Stimulated activated naive CD8-positive, alpha-beta T cell treated with anti-CD3 and anti-CD28 coated beads, Interleukin-15, Interleukin-2, amounts not matched to agents 100 U/mL and 50 U/mL, for 24 hours (primary cell): ENCODE results near the gene EFCAB11.

Source experiments
- ATAC-seq: fragments of 150-1000 bp; cut with Tn5 transposase; one replicate; pipeline ENCODE4 v1.10.0; 2021
- DNase-seq: peaks from one replicate; pipeline ENCODE4 v3.0.0; 2021

Gene EFCAB11

DNA sequence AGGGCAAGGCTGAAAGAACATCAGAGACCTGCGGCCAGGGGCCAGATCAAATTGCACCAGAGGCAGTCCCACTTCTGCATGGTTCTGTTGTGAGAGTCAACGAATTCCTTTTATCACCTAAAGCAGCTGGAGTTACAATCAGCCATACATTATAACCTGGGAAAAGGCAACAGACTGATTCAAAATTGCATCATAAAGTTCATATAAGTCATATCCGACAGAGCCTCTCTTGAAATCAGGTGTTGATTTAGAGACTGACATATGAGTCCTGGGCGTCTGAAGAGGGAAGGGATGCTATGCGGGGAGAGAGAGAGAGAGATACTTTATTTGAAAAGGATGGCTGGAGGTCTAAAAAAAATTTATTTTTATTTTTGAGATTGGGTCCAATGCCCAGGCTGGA is 89.4 kb downstream of the EFCAB11 start:
- no peak for ATAC-seq

DNA sequence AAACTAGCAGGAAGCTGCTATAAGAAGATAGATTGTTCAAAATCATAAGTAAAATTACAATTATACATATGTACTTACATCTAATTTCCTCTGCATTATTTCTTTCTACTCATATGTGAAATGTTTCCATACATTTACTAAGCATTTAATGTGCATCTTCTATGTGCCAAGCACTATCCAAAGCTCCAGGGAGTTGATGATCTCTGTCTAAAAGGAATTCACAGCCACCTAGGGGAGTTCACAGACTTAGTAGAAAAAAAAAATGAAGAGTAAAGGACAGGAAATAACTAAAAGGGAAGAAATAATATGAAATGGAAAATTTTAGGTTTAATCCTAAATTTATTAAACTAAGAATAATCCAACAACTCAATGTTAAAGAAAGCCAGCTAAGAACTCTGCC is 91.7 kb downstream of the EFCAB11 start:
- DNase-seq (no peak), ATAC-seq (no peak)

More for the DNA sequence above, 89.4 kb downstream of the EFCAB11 start:
- no peak for DNase-seq

DNA sequence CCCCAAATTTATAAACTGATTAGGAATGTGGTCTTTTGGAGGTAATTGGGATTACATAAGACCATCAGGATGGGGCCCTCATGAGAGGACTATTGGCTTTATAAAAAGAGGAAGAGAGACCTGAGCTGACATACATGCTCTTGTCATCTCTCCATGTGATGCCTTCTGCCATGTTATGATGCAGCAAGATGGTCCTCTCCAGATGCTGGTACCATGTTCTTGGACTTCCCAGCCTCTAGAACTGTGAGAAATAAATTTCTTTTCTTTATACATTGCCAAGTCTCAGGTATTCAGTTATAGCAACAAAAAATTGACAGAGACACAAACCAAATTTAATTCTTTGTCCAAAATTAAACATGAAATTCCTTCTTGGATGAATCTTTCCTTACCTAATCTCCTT is 92.9 kb downstream of the EFCAB11 start:
- no peak for ATAC-seq
- no peak for DNase-seq

DNA sequence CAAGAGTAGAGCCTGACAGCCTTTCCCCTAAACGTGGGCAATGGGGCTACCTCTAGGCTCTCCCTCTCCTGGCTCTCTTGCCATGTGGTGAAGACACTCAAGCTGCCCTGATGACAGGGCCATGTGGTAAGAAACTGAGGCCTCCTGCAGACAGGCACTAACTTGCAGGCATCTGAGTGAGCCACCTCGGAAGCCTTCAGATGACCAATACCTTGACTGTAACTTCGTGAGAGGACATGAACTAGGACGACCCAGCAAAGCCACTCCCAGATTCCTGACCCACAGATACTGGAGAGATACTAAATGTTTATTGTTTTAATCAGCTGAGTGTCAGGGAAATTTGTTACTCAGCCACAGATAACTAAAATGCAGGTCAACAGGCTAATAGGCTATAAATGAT is 96.4 kb downstream of the EFCAB11 start:
- DNase-seq (no peak), ATAC-seq (no peak)

DNA sequence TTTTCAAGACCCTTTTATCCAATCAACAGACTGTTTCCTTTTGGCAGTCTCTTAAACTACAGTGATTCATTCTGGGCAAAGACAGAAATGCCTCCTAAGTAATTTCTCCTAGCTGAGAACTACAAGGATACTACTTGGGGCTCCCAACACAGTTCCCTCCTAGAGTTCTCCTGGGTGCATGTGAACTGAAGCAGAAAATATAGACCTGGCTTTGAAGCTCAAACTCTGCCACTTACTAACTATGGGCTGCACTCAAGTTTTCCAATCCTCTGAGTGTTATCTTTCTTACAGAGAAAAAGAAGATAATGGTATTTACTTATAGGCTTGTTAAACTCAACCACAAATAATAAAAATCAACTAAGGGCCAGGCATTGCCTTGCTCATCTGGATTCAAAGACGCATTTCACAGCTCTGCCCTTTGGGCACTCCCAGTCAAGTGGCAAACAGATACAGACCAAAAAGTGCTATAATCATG is 97.6 kb downstream of the EFCAB11 start:
- DNase-seq (no peak), ATAC-seq (no peak)

DNA sequence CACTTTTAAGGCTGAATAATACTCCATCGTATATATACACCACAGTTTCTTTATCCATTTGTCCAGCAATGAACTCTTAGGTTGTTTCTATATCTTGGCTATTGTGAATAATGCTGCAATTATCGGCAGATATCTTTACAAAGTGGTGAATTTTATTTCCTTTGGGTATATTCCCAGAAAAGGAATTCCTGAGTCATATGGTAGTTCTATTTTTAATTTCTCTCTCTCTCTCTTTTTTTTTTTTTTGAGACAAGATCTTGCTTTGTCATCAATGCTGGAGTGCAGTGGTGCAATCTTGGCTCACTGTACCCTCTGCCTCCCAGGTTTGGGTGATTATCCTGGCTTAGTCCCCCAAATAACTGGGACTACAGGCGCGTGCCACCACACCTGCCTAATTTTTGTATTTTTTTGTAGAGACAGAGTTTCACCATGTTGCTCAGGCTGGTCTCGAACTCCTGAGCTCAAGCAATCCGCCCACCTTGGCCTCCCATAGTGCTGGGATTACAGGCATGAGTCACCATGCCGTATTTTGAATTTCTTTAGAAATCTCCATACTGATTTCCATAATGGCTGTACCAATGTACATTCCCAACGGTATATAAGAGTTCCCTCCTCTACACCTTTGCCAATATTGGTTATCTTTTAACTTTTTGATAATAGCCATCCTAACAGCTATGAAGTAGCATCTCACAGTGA is 98.4 kb downstream of the EFCAB11 start:
- DNase-seq, result no peak
- ATAC-seq, result no peak

DNA sequence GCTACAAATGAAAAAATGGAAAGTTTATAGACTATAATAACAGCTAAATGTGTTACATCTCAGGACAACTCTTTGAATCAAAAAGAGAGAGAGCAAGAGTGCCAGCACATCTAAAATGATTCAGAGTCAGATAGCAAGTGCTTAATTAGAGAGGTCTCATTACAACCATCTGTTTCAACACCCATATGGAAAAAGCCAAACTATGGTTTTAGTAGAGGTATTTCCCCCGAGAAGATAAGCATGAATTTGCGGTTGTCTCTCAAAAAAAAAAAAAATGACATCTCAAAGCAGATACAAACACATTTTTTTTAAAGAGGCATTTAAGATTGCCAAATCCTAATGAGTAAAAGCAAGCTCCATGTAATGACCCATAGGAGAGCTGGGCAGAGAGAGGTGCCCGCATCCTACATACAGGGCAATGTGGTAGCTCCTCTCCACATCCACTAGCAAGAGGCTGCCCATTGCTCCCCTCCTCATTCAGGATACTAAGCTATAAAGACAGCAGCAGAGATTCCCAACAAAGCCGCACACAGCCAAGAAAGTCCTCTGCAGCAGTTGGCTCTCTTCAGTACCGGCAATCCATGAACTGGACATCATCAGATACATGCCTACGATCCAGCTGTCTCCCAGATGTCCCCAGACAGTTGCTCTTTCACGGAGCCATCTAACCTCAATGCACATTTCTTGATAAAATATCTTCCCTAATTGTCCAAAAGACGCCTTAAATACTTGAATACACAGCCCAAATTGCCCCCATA is 100.4 kb downstream of the EFCAB11 start:
- ATAC-seq (no peak), DNase-seq (no peak)

DNA sequence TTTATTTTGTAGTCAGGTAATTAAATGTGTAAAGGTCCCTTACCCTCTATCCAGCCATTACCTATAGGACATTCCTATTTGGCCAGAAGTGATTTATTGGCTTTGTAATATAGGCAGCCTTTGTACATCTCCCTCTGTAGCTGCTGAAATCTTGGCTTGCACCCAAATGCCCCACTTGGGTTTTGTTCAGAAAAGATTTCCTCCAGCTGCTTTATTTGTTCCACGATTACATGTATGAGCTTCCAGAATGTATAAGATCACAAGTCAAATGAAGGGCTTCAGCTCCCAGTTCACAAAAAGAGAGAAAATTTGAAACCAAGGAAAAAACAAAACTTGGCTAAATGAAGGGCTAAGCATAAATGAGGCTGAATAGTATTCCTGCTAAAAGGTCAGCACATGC is 103.4 kb downstream of the EFCAB11 start:
- DNase-seq, result no peak
- no peak for ATAC-seq

DNA sequence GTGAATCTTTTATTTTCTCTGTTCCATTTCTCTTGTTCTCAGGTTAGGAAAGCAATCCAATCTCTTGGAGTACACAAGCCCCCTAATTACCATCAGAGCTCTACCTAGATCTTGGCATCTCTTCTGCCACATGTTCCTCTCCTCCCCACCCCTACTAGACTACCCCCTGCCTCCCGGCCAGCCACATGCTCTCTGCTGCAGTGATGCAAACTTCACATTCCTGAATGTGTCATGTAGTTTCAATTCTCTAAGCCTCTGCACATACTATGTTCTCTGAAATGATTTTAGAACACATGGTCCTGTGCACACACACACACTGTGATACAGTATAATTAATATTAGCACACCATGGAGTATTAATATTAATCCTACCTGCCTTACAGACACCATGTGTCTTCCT is 104.6 kb downstream of the EFCAB11 start:
- ATAC-seq (no peak), DNase-seq (no peak)

DNA sequence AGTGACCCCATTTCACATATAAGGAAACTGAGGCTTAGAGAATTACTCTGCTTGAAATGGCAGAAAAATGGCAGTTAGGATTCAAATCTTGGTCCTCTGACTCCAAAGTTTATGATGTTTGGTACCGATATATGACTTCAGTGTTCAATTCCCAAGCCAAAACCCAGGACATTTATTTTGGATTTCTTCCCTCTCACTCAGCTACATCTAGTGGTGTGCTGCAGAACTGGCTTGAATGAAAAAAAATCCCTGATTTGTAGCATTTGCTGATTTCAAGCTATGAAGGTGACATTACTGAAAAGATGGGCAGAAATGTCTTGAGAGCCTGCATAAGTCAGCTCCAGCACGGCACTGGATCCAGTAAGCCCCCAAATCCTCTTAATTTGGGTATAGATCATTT is 106.4 kb downstream of the EFCAB11 start:
- no peak for DNase-seq
- ATAC-seq, result no peak

DNA sequence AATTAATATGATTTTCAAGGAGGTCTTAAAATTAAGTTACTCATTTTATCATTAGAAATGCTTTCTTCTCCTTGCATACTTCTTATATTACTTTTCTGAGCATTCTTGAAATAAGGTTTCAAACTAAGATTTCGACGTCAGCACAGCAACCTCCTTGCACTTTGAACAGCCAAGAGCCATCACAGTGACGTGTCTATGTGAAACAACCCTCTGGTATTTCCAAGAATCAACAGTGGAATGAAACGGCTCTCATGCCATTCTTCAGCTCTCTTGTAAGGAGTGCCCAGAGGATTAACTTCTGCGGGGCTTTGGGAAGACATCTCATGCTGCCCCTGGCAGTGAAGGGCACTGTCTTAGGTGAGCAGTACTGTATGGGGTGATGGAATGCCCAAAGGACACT is 109.2 kb downstream of the EFCAB11 start:
- DNase-seq, result no peak
- no peak for ATAC-seq

DNA sequence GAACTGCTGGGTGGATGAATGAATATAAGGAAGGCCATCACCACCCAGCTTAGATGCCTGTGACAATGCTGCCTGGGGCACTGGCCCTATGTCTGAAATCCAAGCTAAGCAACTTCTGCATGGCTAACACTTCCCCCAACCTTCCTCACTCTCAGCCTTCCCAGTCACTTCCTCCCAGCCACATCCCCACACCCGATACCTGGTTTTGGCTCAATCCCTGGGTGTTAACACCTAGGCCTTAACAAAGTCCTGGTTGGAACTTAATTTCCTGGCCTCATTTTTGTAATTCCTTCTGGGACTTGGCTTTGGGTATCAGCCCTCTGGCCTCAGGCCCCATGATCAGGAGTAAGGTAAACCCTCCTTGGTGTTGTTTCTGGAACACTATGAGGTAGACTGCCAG is 110.0 kb downstream of the EFCAB11 start:
- DNase-seq, result no peak
- ATAC-seq, result no peak

DNA sequence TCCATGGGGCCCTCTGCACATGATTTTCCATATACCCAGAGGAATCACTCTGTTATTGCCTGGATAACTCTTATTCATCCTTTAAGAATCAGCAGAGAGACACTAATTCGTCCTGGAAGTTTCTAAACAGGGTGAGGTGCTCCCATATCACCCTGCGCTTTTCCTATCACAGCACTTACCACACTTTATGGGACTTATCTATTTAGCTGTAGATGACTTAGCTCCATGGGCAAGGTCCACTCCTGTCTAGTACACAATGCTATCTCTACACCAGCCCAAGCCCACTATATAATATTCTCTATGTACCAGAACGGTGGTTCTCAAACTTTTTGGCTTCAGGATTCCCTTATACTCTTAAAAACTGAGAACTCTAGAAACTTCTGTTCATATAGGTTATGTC is 111.7 kb downstream of the EFCAB11 start:
- ATAC-seq, result no peak
- no peak for DNase-seq

DNA sequence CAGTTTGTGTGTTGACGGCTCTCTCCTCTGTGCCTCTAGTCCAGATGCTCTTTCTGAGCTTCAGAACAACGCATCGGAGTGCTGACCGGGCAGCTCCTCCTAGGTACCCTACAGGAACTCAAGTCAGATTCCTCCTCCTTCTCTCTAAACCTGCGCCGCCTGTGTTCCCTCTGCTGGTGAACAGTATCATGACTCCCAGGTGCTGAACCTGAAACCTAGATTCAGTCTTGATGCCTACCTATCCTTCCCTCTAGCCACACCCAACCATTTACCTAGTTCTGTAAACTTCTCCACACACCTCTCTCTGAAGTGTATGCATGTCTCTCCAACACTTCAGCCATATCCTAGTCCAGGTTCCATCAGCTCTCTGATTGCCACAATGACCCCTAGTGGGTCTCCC is 112.7 kb downstream of the EFCAB11 start:
- ATAC-seq (no peak), DNase-seq (no peak)

DNA sequence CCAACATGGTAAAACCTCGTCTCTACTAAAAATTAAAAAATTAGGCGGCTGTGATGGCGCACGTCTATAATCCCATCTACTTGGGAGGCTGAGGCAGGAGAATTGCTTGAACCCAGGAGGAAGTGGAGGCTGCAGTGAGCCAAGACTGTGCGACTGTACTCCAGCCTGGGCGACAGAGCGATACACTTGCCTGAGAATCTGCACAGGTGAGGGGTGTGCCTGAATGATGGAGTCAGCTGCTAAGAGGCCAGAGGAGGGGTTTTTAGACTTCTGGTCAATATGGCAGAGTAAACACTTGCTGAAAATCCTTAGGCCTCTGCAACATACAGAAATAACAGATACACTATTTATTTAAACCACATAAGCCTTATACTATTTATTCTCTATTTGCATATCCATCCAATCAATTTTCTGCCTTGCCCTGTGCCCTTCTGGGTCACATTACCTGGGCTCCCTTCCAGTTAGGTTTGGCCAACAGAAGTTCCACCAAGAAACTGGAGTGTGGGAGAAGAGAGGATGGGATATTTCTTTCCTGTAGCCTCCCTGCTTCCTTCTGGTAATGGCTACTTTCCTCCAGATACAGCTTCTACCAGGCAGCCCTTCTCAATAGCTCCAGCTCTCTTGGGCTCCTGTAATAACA is 117.6 kb downstream of the EFCAB11 start:
- DNase-seq, result no peak
- no peak for ATAC-seq

DNA sequence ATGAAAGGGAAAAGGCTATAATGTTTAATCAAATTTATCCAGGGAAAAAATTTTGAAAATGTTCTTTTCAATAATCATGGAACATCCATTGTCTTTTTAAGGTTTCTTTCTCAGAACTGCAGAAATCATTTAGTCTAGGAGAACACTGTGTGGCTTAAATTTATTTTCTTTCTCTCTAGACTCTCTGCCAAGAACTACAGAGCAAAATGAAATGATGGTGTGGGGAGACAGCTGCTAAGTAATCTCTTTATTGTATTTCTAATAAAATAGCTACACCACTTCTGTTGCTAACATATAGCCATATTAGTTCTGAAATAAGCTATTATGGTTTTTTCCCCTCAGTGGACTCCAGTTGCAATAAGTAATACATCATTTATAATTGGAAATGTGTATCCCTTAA is 120.9 kb downstream of the EFCAB11 start:
- no peak for DNase-seq
- no peak for ATAC-seq

DNA sequence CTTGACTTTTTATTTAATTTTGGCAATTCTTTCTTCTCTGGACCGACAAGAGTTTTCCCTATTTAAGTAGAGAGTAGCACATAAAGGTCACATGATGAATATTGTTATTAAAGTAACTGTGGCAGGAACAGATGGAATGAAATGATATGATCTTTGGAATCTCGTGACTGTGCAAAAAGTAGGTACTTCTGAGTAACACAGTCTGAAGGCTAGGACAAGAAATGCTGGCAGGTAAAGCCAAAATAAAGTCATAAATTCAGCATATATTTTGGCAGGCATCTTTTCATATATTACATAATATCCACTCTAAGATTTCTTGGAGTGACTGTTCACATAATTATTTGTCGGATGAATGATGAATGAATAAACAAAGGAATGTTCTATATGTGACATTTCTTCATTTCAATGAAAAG is 121.4 kb downstream of the EFCAB11 start:
- ATAC-seq (no peak), DNase-seq (no peak)

DNA sequence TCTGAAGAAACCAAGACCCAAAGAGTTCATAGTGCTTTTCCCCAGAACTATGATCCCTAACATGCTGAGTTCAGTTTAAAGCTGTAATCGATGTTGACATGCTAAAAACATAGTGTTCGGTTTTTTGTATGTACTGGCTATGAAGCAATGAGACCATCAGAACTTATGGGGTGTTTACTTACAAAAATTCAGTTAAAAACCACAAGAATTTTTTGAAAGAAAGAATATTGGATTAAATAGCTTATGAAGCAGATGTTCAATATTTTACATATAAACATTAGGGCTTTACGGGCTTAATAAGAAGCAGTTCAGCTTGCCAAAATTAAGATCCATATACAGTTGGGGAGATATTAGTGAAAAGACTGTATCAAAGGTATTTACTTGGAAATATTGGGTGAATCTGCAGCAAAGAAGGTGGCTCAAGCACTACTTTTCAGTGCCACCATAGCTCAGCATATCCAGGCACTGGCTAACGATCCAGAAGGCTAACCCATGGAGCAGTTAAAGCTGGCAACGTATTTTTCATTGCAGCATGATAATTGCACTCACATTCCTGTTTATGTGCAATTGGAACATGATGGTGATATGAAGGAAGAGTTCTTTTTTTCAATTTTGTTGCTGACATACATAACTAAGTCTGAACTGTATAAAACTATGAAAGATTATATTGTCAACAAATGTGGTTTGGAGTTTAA is 125.9 kb downstream of the EFCAB11 start:
- ATAC-seq, result no peak
- DNase-seq, result no peak

DNA sequence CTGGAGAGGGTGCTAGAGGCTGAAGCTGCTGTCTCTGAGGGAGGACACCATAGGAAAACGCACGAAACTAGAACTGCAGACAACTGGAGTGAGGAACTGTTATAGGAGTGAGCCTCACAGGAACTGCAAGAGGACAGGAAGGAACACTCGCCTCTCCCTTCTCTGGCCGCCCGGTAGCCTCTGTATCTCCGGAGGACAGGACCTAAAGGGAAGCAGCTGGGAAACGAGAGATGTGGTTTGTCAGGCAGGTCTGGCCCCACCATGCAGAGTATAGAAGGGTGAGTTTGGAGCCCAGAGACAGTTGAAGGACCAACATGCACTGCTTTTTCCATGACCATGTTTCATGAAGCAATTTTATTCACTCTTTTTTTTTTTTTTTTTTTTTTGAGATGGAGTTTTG is 127.3 kb downstream of the EFCAB11 start:
- DNase-seq (no peak), ATAC-seq (no peak)

DNA sequence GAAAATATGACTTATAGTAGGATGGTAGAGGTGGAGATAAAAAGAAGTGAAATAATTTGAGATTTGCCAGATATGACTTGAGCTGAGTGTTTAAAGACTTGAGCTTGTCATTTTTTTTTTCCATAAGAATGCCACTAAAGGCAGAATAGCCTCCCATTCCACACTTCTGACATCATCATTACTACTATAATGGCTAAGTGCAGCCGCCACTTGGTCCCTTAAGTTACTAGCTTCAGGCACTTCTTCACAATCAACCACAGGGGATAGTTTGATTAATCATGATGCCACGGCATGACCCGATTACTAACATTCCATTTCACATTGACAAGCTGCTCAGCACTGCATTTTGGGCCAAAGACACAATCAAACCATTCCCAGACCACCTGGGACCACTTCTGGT is 127.9 kb downstream of the EFCAB11 start:
- ATAC-seq, result no peak
- no peak for DNase-seq

DNA sequence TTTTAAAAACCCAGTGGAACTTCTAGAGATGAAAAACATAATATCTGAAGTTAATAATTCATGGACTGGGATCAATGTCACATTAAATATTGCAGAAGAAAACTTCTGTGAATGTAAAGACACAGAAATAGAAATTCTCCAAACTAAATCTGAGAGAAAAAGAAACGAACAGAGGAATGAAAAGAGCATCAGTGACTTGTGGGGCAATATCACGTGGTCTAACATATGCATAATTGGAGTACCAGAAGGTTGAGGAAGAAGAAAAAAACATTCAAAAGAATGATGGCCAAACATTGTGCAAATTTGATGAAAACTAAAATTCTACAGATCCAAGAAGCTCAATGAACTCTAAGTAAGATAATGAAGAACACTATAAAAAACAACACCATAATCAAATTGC is 130.8 kb downstream of the EFCAB11 start:
- DNase-seq (no peak), ATAC-seq (no peak)

DNA sequence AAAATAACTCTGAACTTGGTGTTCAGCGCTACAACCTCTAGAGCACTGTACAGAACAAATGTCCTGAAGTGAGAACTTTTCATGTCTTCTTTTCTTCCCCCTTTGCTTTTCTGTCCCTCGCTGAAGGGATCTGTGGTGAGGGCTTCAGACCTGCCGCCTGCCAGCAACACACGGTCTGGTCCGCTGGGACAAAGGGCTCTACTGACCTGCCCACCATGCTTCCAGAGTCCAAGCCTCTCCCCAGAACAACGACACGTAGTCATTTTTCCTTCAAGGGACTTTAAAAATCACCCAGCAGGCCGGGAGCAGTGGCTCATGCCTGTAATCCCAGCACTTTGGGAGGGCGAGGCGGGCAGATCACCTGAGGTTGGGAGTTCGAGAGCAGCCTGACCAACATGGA is 140.4 kb downstream of the EFCAB11 start:
- ATAC-seq (no peak), DNase-seq (no peak)

DNA sequence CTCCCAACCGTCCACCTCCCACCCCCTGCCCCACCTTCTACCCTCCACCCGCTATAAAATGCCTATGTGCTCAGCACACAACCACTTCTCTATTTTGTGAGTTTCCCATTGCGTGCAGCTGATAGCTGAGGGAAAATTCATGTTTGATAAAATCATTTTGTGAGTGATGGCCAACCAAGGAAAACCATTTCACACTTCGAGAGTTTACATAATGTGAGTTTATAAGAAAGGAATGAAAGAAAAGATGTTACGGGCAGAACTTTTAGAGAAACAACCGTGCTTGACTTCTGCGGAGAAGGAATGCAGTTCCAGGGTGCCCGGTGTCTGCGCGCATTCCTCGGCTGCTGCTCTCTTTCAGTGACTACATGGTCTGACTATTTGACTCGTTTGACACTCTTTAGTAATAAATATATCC is 140.9 kb downstream of the EFCAB11 start:
- ATAC-seq, result no peak
- no peak for DNase-seq
